ENCODE results near the gene ZWILCH. TPM values are rescaled to one million over a fixed set of nuclear protein-coding genes. Genes with fewer than 3 reads are reported as not detected.

The ZWILCH gene
- total and polyA plus RNA-seq, 9 of the 15 experiments (the other 6 are each of a cell fraction or from before 2014, with no cell fraction given) = 32.8 to 94.2 (median 52.1) TPM

GRCh38 chr15:66591322-66591862 lies 86.3 kb downstream of the ZWILCH start:
- Histone ChIP-seq H3K9me1 (ENCODE audit: control insufficient read depth, insufficient read depth, low read length) (peaks cover 43% of the 10 kb centered on the region), H3K9me3 (replicated peaks; ENCODE audit: control insufficient read depth, insufficient read depth, low read depth, low read length) (no peaks in the 10 kb centered on the region), H3K4me3 (no peak overlapping the region), H3K4me1 (replicated peaks in 1 of 2; ENCODE audit: control insufficient read depth in 2 of 2, insufficient read depth in 2 of 2, low read length in 2 of 2) (peaks cover 43 to 56% of the 10 kb centered on the region in 2 experiments), H3K27ac (ENCODE audit: extremely low read depth, low read depth, low read length) (0 out of 3 replicates have a peak overlapping the region, but pooled peaks have one; percentile 15), H2AFZ (ENCODE audit: low read depth, low read length) (no peak overlapping the region), H3K79me2 (ENCODE audit: control insufficient read depth, insufficient read depth, low read length) (peaks cover 97% of the 10 kb centered on the region), H3K36me3 (ENCODE audit: control insufficient read depth, insufficient read depth, low read length) (peaks cover 92% of the 10 kb centered on the region), H3K4me2 (ENCODE audit: insufficient read depth, low read length) (peak overlapping the region; percentile 23), H4K20me1 (replicated peaks; ENCODE audit: control insufficient read depth, insufficient read depth, low read length) (peaks cover 82% of the 10 kb centered on the region), H3K27me3 (ENCODE audit: control insufficient read depth in 2 of 2, insufficient read depth in 2 of 2, low read length in 2 of 2) (no peaks in the 10 kb centered on the region), H3K9ac (ENCODE audit: insufficient read depth in 1 of 2, low read depth in 2 of 2, low read length in 2 of 2) (peak overlapping the region in 1 of 2 experiments; percentile 63; a peak in 1 of 4 replicates)
- intact Hi-C loops (cut with micrococcal nuclease) (no loop called here), in situ Hi-C loops (cut with MboI) (loop anchor here (10.0 kb wide), 1 partner anchor 263 kb away; no protein-coding TSS in a partner anchor)
- CTCF ChIA-PET (ENCODE audit: low intra/inter-chr PET ratio) = no interaction called here
- TF ChIP-seq ZNF583 (CRISPR knock-in tag; IDR thresholded peaks at IDR 0.05) = no peak
- no peak for TF ChIP-seq ZNF444 (CRISPR knock-in tag; IDR thresholded peaks at IDR 0.05)
- TF ChIP-seq ZNF316 (IDR thresholded peaks at IDR 0.05) = peak; percentile 67; the same call in 1 of the 2 replicates
- TF ChIP-seq MAFG (tag; conservative IDR thresholded peaks at IDR 0.05) = 0 out of 2 replicates have a peak, but pooled peaks have one; percentile 5
- TF ChIP-seq POLR2A (conservative IDR thresholded peaks at IDR 0.05) = peak; percentile 23; the same call in 1 of the 2 replicates
- no peak for TF ChIP-seq NBN (IDR thresholded peaks at IDR 0.05; ENCODE audit: low read depth)
- TF ChIP-seq SUPT5H (IDR thresholded peaks at IDR 0.05) = 0 out of 2 replicates have a peak, but pooled peaks have one; percentile 23
- TF ChIP-seq ERF (CRISPR knock-in tag; IDR thresholded peaks at IDR 0.05) = no peak
- no peak for TF ChIP-seq ZC3H8 (IDR thresholded peaks at IDR 0.05)
- TF ChIP-seq POLR3A (IDR thresholded peaks at IDR 0.05; ENCODE audit: borderline replicate concordance, extremely low read depth, insufficient read depth, insufficient read length) = no peak
- peak; percentile 46; the same call in 1 of the 2 replicates for TF ChIP-seq C11orf30 (IDR thresholded peaks at IDR 0.05; ENCODE audit: low read depth)
- TF ChIP-seq XRCC4 (IDR thresholded peaks at IDR 0.05; ENCODE audit: extremely low read depth, insufficient read depth, insufficient read length) = no peak
- TF ChIP-seq UBTF (IDR thresholded peaks at IDR 0.05; ENCODE audit: borderline replicate concordance in 1 of 2, low read depth in 2 of 2, low read length in 2 of 2) = no peak
- TF ChIP-seq TEAD1 (CRISPR knock-in tag; IDR thresholded peaks at IDR 0.05) = no peak
- 65% methylated on average over 4 of the region's 4 CpGs for whole genome bisulfite sequencing (ENCODE audit: insufficient coverage, low coverage, missing lambda C conversion rate)
- BruUV-seq (replicated peaks) = no TSS peak
- DNase-seq (ENCODE audit: extremely low read depth in 1 of 4, low spot score in 3 of 4) (no peak), ATAC-seq (no peak), FAIRE-seq (peak; percentile 23)
- POLR2A ChIA-PET = interaction anchor here (0.7 to 1.6 kb wide), 5 partner anchors 9 to 31 kb away, joined by 3 to 9 read pairs (median 4); no protein-coding TSS in a partner anchor
